Coronary artery (tissue), 2 donors: Measurements from ENCODE around the gene RGS11.
"Not testable (repeated sequence)": the region's sequence is repeated elsewhere in the genome, so short reads cannot be mapped to it uniquely, and the experiment has no call there.

Experiments used
- DNase-seq: peaks from one replicate; pipeline ENCODE4 v3.0.0-alpha.2; 2017; ENCODE audit warnings: low spot score
- H3K27ac ChIP-seq, 2 donors: fragments of 200-600 bp; sonication (generic); one replicate each; pipeline ENCODE4 v1.5.1; 2016 to 2019
- H3K4me3 ChIP-seq: fragments of 200-600 bp; sonication (generic); 2 replicates; pipeline ENCODE4 v1.5.1; 2016; ENCODE audit warnings: mild to moderate bottlenecking, moderate library complexity
- TF ChIP-seq, protein P1 (sequence below): fragments of 200-600 bp; sonication (generic); IDR thresholded peaks from one replicate; pipeline ENCODE4 v1.5.1; 2019; ENCODE audit warnings: antibody characterized with exemption

Gene RGS11

DNA sequence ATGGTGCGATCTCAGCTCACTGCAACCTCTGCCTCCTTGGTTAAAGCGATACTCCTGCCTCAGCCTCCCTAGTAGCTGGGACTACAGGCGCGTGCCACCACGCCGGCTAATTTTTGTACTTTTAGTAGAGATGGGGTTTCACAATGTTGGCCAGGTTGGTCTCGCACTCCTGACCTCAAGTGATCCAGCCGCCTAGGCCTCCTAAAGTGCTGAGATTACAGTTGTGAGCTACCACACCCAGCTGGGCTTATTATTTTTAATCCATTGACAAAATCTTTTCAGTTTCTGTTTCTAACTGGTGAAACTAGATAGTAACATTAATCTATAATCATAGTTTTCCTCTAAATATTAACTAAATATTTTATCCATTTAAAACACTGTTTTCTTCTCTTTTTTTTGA, 35.2 kb downstream of the RGS11 start:
- Histone ChIP-seq H3K27ac (no peak overlapping the region), H3K4me3 (no peak overlapping the region)
- TF ChIP-seq, protein P1, sequence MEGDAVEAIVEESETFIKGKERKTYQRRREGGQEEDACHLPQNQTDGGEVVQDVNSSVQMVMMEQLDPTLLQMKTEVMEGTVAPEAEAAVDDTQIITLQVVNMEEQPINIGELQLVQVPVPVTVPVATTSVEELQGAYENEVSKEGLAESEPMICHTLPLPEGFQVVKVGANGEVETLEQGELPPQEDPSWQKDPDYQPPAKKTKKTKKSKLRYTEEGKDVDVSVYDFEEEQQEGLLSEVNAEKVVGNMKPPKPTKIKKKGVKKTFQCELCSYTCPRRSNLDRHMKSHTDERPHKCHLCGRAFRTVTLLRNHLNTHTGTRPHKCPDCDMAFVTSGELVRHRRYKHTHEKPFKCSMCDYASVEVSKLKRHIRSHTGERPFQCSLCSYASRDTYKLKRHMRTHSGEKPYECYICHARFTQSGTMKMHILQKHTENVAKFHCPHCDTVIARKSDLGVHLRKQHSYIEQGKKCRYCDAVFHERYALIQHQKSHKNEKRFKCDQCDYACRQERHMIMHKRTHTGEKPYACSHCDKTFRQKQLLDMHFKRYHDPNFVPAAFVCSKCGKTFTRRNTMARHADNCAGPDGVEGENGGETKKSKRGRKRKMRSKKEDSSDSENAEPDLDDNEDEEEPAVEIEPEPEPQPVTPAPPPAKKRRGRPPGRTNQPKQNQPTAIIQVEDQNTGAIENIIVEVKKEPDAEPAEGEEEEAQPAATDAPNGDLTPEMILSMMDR, result no peak
- no peak for DNase-seq

DNA sequence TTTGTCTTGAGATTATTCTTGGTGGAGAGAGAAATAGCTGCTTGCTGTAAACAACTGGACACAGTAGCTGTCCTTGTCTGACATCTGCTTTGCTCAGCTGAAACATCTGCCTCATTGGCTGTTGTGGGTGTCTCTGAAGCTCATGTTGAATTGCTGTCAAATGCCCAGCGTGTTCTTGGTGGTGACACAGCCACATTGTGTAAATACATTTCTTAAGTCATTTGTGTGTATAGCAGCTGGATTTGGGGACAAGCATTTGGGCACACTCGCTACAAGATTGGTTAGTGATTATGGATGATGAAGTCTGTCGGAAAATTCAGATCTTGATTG, 35.8 kb downstream of the RGS11 start:
- H3K27ac ChIP-seq, result peak overlapping the region in 1 of 2 donors; percentile 22
- no peak overlapping the region for H3K4me3 ChIP-seq
- TF ChIP-seq, protein P1, result no peak
- no peak for DNase-seq

DNA sequence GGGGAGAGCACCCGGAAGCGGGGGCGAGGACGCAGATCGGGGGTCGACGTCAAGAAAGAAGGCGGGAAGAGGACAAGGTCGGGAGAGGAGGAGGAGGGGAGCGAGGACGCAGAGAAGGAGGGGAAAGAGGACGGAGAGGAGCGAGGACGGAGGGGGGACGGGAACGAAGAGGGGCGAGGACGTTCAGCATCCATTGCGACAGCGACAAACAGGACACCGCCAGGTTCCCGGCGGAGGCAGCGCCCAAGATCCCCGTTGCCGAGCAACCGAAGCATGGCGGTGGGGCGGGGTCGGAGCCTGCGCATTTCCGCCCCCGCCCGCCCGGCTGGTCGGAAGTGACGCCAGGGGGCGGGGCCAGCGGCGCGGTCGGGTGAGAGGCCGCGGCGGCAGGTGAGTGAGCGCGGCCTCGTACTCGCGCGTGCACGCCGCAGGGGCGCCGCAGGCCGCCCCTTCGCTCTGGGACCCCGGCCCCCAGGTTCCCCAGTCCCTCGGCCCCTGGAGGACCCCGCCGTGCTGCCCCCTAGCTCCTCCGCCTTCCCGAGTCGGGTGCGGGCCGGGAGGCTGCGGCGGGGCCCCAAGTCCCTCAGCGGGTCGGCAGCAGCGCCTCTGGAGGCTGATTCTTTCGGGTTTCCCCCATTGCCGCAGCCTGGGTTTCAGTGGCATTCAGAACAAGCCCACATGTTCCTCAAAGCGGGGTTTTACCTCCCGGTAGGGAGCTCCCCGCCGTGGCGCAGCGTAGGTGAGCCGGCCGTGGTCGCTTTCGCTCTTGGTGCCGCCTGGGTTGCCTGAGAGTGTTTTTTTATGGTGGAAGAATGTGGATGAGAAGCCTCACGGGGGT, 41.1 kb downstream of the RGS11 start, which contains the start of gene FAM234A:
Gene FAM234A (plus strand): TSS at position 354 of the 838 bp plus-strand sequence. CDS start 19,593 bp downstream, outside the sequence.
- TF ChIP-seq, protein P1, result no peak
- Histone ChIP-seq H3K4me3 (peak within 1 kb of the TSS; percentile 97), H3K27ac (peak within 1 kb of the TSS; percentile 94 to 99)
- peak; percentile 94 for DNase-seq

DNA sequence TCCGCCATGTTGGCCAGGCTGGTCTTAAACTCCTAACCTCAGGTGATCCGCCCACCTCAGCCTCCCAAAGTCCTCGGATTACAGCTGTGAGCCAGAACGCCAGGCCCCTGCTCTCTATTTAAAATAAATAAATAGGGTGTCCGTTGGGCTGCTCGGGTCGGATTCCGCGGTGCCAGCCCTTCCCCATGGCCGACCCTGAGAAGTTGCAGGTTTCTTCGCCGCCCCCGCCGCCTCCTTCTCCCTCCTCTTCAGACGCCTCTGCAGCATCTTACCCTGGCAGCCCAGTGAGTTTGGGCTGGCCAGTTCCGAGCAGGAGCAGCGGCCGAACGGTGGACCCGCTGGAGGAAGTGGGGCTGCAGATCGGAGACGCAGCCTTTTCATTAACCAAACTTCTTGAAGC, 44.8 kb downstream of the RGS11 start:
- no peak for DNase-seq
- Histone ChIP-seq H3K4me3 (no peak overlapping the region), H3K27ac (no peak overlapping the region)
- TF ChIP-seq, protein P1, result no peak

DNA sequence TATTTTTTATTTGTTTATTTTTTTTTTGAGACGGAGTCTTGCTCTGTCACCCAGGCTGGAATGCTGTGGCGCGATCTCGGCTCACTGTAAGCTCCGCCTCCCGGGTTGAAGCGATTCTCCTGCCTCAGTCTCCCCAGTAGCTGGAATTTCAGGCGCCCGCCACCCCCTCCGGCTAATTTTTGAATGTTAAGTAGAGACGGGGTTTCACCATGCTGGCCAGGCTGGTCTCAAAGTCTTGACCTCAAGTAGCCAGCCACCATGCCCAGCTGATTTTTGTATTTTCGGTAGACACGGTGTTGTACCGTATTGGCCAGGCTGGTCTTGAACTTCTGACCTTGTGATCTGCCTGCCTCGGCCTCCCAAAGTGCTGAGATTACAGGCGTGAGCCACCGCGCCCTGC, 45.4 kb downstream of the RGS11 start:
- not testable (repeated sequence) for DNase-seq, H3K4me3 ChIP-seq, H3K27ac ChIP-seq

DNA sequence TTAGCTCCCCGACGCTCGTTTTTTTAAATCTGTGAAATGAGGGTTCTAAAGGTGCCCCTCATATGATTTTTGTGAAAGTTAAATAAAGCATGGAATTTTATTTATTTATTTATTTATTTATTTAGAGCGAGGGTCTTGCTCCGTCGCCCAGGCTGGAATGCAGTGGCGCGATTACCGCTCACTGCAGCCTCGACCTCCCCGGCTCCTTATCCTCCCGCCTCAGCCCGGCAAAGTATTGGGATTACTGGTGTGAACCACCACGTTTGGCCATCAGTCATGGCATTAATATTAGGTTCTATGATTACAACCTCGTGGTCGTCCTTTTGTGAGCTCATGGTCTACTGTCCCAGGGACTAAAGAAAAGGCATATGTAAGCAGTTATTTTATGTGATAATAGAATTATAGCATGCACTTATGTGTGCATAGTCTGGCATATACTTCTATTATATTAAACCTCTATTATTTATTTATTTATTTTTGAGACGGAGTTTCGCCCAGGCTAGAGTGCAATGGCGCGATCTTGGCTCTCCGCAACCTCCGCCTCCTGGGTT, 45.9 kb downstream of the RGS11 start:
- DNase-seq, result no peak
- Histone ChIP-seq H3K27ac (peak overlapping the region; percentile 90 to 98), H3K4me3 (peak overlapping the region; percentile 85)
- TF ChIP-seq, protein P1, result no peak

DNA sequence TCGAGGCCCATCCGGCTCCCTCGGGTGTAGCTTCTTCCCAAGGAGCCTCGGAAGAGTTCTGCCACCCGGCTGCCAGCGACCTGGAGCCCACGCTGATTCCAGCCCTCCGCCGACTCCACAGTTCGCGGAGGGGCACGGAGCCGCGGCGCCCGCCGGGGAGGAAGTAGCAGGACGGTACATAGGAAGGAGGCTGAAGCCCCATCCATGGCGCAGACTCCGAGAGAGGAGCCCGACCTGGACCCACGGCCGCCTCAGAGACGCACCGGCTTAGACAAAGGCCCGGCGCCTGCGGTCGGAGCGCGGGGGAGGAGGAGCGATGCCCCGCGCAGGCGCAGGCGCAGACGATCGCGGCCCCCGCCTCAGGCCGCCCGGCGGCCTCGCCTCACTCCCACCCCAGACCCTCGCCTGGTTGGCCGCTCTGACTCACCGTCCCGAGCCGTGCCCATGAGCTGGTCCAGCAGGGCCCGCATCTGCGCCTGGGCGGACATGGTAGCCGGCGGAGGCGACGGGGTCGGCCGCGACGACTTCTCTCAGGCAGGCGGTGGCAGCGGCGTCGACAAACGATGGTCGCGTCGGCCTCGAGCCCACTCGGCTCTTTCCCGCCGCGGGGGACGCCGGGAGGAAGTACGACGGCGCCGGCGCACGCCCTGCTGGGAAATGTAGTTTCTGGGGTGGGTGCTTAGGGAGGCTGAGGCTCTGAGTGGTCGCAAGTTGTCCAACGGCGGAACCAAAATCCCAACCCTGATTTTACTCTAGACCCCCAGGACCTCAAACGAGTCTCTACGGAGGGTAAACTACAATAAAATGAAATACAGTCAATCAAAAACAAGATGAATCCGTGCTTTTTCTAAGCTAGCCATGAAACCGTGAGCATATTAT, 46.7 kb downstream of the RGS11 start, which contains the start of gene LUC7L:
Gene LUC7L (minus strand): TSS at position 598 of the 879 bp plus-strand sequence. CDS start 110 bp downstream, at position 488.
- Histone ChIP-seq H3K4me3 (peak within 1 kb of the TSS; percentile 85), H3K27ac (peak within 1 kb of the TSS; percentile 90 to 98)
- TF ChIP-seq, protein P1, result no peak
- peak; percentile 90 for DNase-seq
